T-cell (primary cell): Measurements from ENCODE around the gene DOC2A. TPM values are rescaled to one million over a fixed set of nuclear protein-coding genes. Genes with fewer than 3 reads are reported as not detected.

ENCODE experiments used
- ATAC-seq, 4 experiments: fragments of 200-7000 bp in 3 of 4; fragments of 150-1000 bp in 1 of 4; cut with Tn5 transposase; replicated peaks in 1 of 4; 1 replicate in 3 of 4; 2 replicates in 1 of 4; pipeline ENCODE4 v1.10.0; 2021; ENCODE audit warnings: moderate library complexity in 3 of 4, mild to moderate bottlenecking in 2 of 4, moderate number of reproducible peaks in 1 of 4
- CTCF ChIA-PET, 2 donors: fragments of 300-600 bp; sonication (Branson Sonifier 250); formaldehyde crosslinking; loops; one replicate each; lab custom pipeline; 2022; ENCODE audit warnings: antibody characterized with exemption in 2 of 2; lab: Charles Lee
- POLR2A ChIA-PET, 2 donors: fragments of 300-600 bp; sonication (Branson Sonifier 250); formaldehyde crosslinking; loops; one replicate each; lab custom pipeline; 2022; ENCODE audit warnings: antibody characterized with exemption in 2 of 2; lab: Charles Lee
- DNase-seq, 35 experiments: peaks; one replicate each; pipeline versions ENCODE4 v3.0.0 to v3.0.0-alpha.2; 2013 to 2023
- H3K27ac ChIP-seq: one replicate; pipeline ENCODE4 v1.5.1; 2013; ENCODE audit warnings: low read length
- H3K27me3 ChIP-seq, 2 experiments: replicated peaks in 1 of 2; 1 replicate in 1 of 2; 2 replicates in 1 of 2; pipeline versions ENCODE4 v1.6.1 to v1.7.0; 2013; ENCODE audit warnings: low read length in 1 of 2, mixed read lengths in 1 of 2; ENCODE audit not compliant: control insufficient read depth in 2 of 2, insufficient read depth in 2 of 2; ENCODE audit errors: extremely low read depth in 1 of 2
- H3K36me3 ChIP-seq, 2 donors: 1 replicate in 1 of 2; 2 replicates in 1 of 2; pipeline versions ENCODE4 v1.6.1 to v1.7.0; 2013; ENCODE audit warnings: low read length in 1 of 2; ENCODE audit not compliant: control insufficient read depth in 2 of 2, insufficient read depth in 1 of 2; ENCODE audit errors: extremely low read depth in 1 of 2
- H3K4me1 ChIP-seq, 2 experiments: 1 replicate in 1 of 2; 2 replicates in 1 of 2; pipeline versions ENCODE4 v1.6.1 to v1.7.0; 2013; ENCODE audit warnings: low read length in 2 of 2, mixed read lengths in 1 of 2; ENCODE audit not compliant: insufficient read depth in 2 of 2, control insufficient read depth in 1 of 2; ENCODE audit errors: extremely low read depth in 1 of 2
- H3K4me3 ChIP-seq, 2 donors: 1 replicate in 1 of 2; 2 replicates in 1 of 2; pipeline versions ENCODE4 v1.5.1 to v1.7.0; 2013; ENCODE audit warnings: mild to moderate bottlenecking in 2 of 2, low read length in 1 of 2, moderate library complexity in 1 of 2; ENCODE audit not compliant: control insufficient read depth in 1 of 2; ENCODE audit errors: extremely low read depth in 1 of 2
- H3K9me3 ChIP-seq: 2 replicates; pipeline ENCODE4 v1.7.0; 2013
- H3K27ac Mint-ChIP-seq, 2 donors: one replicate each; pipeline ENCODE4 v1.8.0; 2020 to 2021; ENCODE audit warnings: mild to moderate bottlenecking in 2 of 2, mixed read lengths in 2 of 2
- H3K27me3 Mint-ChIP-seq, 2 donors: one replicate each; pipeline ENCODE4 v1.8.0; 2021 to 2022; ENCODE audit warnings: mixed read lengths in 2 of 2
- H3K36me3 Mint-ChIP-seq: one replicate; pipeline ENCODE4 v1.8.0; 2021; ENCODE audit warnings: mixed read lengths
- H3K4me1 Mint-ChIP-seq, 3 donors: one replicate each; pipeline ENCODE4 v1.8.0; 2020 to 2022; ENCODE audit warnings: mixed read lengths in 3 of 3, mild to moderate bottlenecking in 1 of 3
- H3K4me3 Mint-ChIP-seq, 3 donors: one replicate each; pipeline ENCODE4 v1.8.0; 2020 to 2022; ENCODE audit warnings: mild to moderate bottlenecking in 3 of 3, mixed read lengths in 3 of 3, moderate library complexity in 3 of 3
- H3K9me3 Mint-ChIP-seq, 3 donors: one replicate each; pipeline ENCODE4 v1.8.0; 2020 to 2022; ENCODE audit warnings: mixed read lengths in 3 of 3
- WGBS: methylation state at CpG from one replicate; pipeline ENCODE4 v1.1.5; 2013; ENCODE audit warnings: missing lambda C conversion rate; ENCODE audit not compliant: insufficient coverage; 5-methylcytosine and 5-hydroxymethylcytosine counted together
- total RNA-seq, 35 experiments: library from RNA in 6 of 35; stranded (reverse) in 6 of 35; fragments of 120-200 nt in 1 of 35; gene quantifications; one replicate each; pipeline versions ENCODE4 v1.2.1 to v1.2.4 and lab custom pipeline; 2013 to 2026

Gene DOC2A
- total RNA-seq, 5 donors from 2014 or later (not counting 1 experiment from before 2014, with no cell fraction given), result 0.15 to 0.38 (median 0.26) TPM; not detected in 1

- Histone ChIP-seq H3K27ac (no peak overlapping the region), H3K4me1 (no peaks in the 10 kb centered on the region), H3K4me3 (no peak overlapping the region), H3K9me3 (no peaks in the 10 kb centered on the region), H3K36me3 (peaks cover 15 to 84% of the 10 kb centered on the region in 2 donors), H3K27me3 (no peaks in the 10 kb centered on the region)
- Mint-ChIP-seq H3K27me3 (no peaks in the 10 kb centered on the region), H3K27ac (no peak overlapping the region), H3K4me1 (no peaks in the 10 kb centered on the region), H3K36me3 (peaks cover 57% of the 10 kb centered on the region), H3K9me3 (no peaks in the 10 kb centered on the region), H3K4me3 (no peak overlapping the region)
- ATAC-seq (no peak), DNase-seq (no peak)
- ChIA-PET CTCF (no interaction called here), POLR2A (no interaction called here)
- 97% methylated on average over 25 of the region's 28 CpGs for WGBS
Observed at GRCh38 chr16:29985271-29985811, 25.5 kb downstream of the DOC2A start.

- Histone ChIP-seq H3K27ac (no peak overlapping the region), H3K9me3 (no peaks in the 10 kb centered on the region), H3K4me1 (no peaks in the 10 kb centered on the region), H3K36me3 (peaks cover 15 to 88% of the 10 kb centered on the region in 2 donors), H3K27me3 (no peaks in the 10 kb centered on the region), H3K4me3 (no peak overlapping the region)
- no peak overlapping the region for H3K4me3 Mint-ChIP-seq
- no peaks in the 10 kb centered on the region for H3K4me1 Mint-ChIP-seq
- peaks cover 57% of the 10 kb centered on the region for H3K36me3 Mint-ChIP-seq
- ATAC-seq (no peak), DNase-seq (no peak)
- CTCF ChIA-PET, result no interaction called here
- no peak overlapping the region for H3K27ac Mint-ChIP-seq
- no peaks in the 10 kb centered on the region for H3K27me3 Mint-ChIP-seq
- WGBS, result no CpG with 5 or more reads among the region's 5 CpGs
- POLR2A ChIA-PET, result no interaction called here
- H3K9me3 Mint-ChIP-seq, result no peaks in the 10 kb centered on the region
Observed at GRCh38 chr16:29984764-29985147, 26.1 kb downstream of the DOC2A start.

GRCh38 chr16:29984137-29984763 is 26.6 kb downstream of the DOC2A start:
- 60% methylated on average over 2 of the region's 6 CpGs for WGBS
- Mint-ChIP-seq H3K27me3 (no peaks in the 10 kb centered on the region), H3K4me3 (no peak overlapping the region), H3K27ac (no peak overlapping the region), H3K4me1 (no peaks in the 10 kb centered on the region), H3K36me3 (peaks cover 58% of the 10 kb centered on the region), H3K9me3 (no peaks in the 10 kb centered on the region)
- no peaks in the 10 kb centered on the region for H3K27me3 ChIP-seq
- H3K27ac ChIP-seq, result no peak overlapping the region
- ChIA-PET POLR2A (no interaction called here), CTCF (no interaction called here)
- H3K36me3 ChIP-seq, result peaks cover 10 to 93% of the 10 kb centered on the region in 2 donors
- no peaks in the 10 kb centered on the region for H3K4me1 ChIP-seq
- no peak overlapping the region for H3K4me3 ChIP-seq
- no peak for DNase-seq
- no peak for ATAC-seq
- no peaks in the 10 kb centered on the region for H3K9me3 ChIP-seq

- ChIA-PET CTCF (interaction anchor here in 1 of 2 donors (0.6 kb wide), 1 partner anchor 23 kb away, joined by 4 read pairs; no protein-coding TSS in a partner anchor), POLR2A (no interaction called here)
- no peaks in the 10 kb centered on the region for H3K4me1 ChIP-seq
Observed at GRCh38 chr16:29983420-29984136, 27.2 kb downstream of the DOC2A start.

GRCh38 chr16:29982560-29983419 is 28.0 kb downstream of the DOC2A start:
- H3K27me3 ChIP-seq, result no peaks in the 10 kb centered on the region
- no peak overlapping the region for H3K4me3 Mint-ChIP-seq
- no peak overlapping the region for H3K4me3 ChIP-seq
- H3K9me3 Mint-ChIP-seq, result no peaks in the 10 kb centered on the region
- H3K9me3 ChIP-seq, result no peaks in the 10 kb centered on the region
- H3K27ac ChIP-seq, result no peak overlapping the region
- H3K4me1 Mint-ChIP-seq, result peaks cover 0 to under 1% (median 0%) of the 10 kb centered on the region in 3 donors
- H3K27ac Mint-ChIP-seq, result no peak overlapping the region
- DNase-seq (no peak), ATAC-seq (no peak)
- H3K36me3 Mint-ChIP-seq, result peaks cover 58% of the 10 kb centered on the region
- no peaks in the 10 kb centered on the region for H3K27me3 Mint-ChIP-seq
- peaks cover 12 to 96% of the 10 kb centered on the region in 2 donors for H3K36me3 ChIP-seq
- ChIA-PET CTCF (interaction anchor here in 1 of 2 donors (0.6 kb wide), 1 partner anchor 22 kb away, joined by 4 read pairs; no protein-coding TSS in a partner anchor), POLR2A (no interaction called here)
- no peaks in the 10 kb centered on the region for H3K4me1 ChIP-seq
- 98% methylated on average over 16 of the region's 24 CpGs for WGBS

More at GRCh38 chr16:29983420-29984136, 27.2 kb downstream of the DOC2A start:
- no peaks in the 10 kb centered on the region for H3K4me1 Mint-ChIP-seq
- DNase-seq (no peak), ATAC-seq (no peak)
- H3K4me3 Mint-ChIP-seq, result no peak overlapping the region
- H3K36me3 ChIP-seq, result peaks cover 11 to 96% of the 10 kb centered on the region in 2 donors
- H3K27ac ChIP-seq, result no peak overlapping the region
- 71% methylated on average over 3 of the region's 12 CpGs for WGBS
- peaks cover 60% of the 10 kb centered on the region for H3K36me3 Mint-ChIP-seq
- H3K9me3 ChIP-seq, result no peaks in the 10 kb centered on the region
- no peaks in the 10 kb centered on the region for H3K9me3 Mint-ChIP-seq
- H3K27me3 Mint-ChIP-seq, result no peaks in the 10 kb centered on the region
- H3K27ac Mint-ChIP-seq, result peak overlapping the region in 1 of 2 donors; percentile 46
- no peaks in the 10 kb centered on the region for H3K27me3 ChIP-seq
- no peak overlapping the region for H3K4me3 ChIP-seq
